ENCODE data around the gene PRX. TPM values are rescaled to one million over a fixed set of nuclear protein-coding genes. Genes with fewer than 3 reads are reported as not detected.

PRX gene
- total RNA-seq, 2 experiments from 2014 or later = 1.0 to 1.4 TPM

- H3K4me1 Mint-ChIP-seq = peaks cover 6% of the 10 kb centered on the region
Measured at GRCh38 chr19:40449506-40449905, 36.3 kb upstream of the PRX start.

GRCh38 chr19:40446263-40446784, 33.1 kb upstream of the PRX start:
- no peak for DNase-seq
- CTCF ChIA-PET = interaction anchor here (0.6 to 0.8 kb wide), 2 partner anchors 17 to 59 kb away, joined by 3 read pairs; no protein-coding TSS in a partner anchor
- POLR2A ChIA-PET = no interaction called here
- no peak for ATAC-seq
- Mint-ChIP-seq H3K9me3 (ENCODE audit: low read depth) (no peaks in the 10 kb centered on the region), H3K4me1 (peaks cover 16% of the 10 kb centered on the region), H3K36me3 (ENCODE audit: low read depth) (peaks cover 6% of the 10 kb centered on the region), H3K27me3 (no peaks in the 10 kb centered on the region), H3K4me3 (no peak overlapping the region), H3K27ac (no peak overlapping the region)
- intact Hi-C loops (cut with DNase I, micrococcal nuclease) = loop anchor here in 1 of 2 experiments (10.0 kb wide), 1 partner anchor 452 kb away; the partner anchor contains the start of gene ZNF546

More at GRCh38 chr19:40449506-40449905, 36.3 kb upstream of the PRX start:
- intact Hi-C loops (cut with DNase I, micrococcal nuclease) = loop anchor here in 1 of 2 experiments (10.0 kb wide), 1 partner anchor 455 kb away; the partner anchor contains the start of gene ZNF546
- Mint-ChIP-seq H3K4me3 (no peak overlapping the region), H3K9me3 (ENCODE audit: low read depth) (no peaks in the 10 kb centered on the region), H3K36me3 (ENCODE audit: low read depth) (no peaks in the 10 kb centered on the region), H3K27me3 (no peaks in the 10 kb centered on the region), H3K27ac (no peak overlapping the region)
- no peak for DNase-seq
- ATAC-seq = no peak
- CTCF ChIA-PET = no interaction called here
- POLR2A ChIA-PET = no interaction called here

- peaks cover 16% of the 10 kb centered on the region for H3K4me1 Mint-ChIP-seq
- no peak for DNase-seq
- H3K36me3 Mint-ChIP-seq (ENCODE audit: low read depth) = peaks cover 10% of the 10 kb centered on the region
- H3K27me3 Mint-ChIP-seq = no peaks in the 10 kb centered on the region
- ChIA-PET POLR2A (no interaction called here), CTCF (no interaction called here)
- peak overlapping the region; percentile 39 for H3K4me3 Mint-ChIP-seq
- ATAC-seq = no peak
- no peak overlapping the region for H3K27ac Mint-ChIP-seq
- intact Hi-C loops (cut with DNase I, micrococcal nuclease) = loop anchor here in 1 of 2 experiments (2.0 to 10.0 kb wide), 2 partner anchors 451 to 1797 kb away; partner anchors contain the start of genes GSK3A and ZNF546
- H3K9me3 Mint-ChIP-seq (ENCODE audit: low read depth) = no peaks in the 10 kb centered on the region
Measured at GRCh38 chr19:40445780-40446262, 32.6 kb upstream of the PRX start.

GRCh38 chr19:40444825-40445312, 31.7 kb upstream of the PRX start:
- Mint-ChIP-seq H3K27ac (peak overlapping the region; percentile 74), H3K27me3 (no peaks in the 10 kb centered on the region), H3K4me1 (peaks cover 16% of the 10 kb centered on the region), H3K4me3 (peak overlapping the region; percentile 96), H3K9me3 (ENCODE audit: low read depth) (no peaks in the 10 kb centered on the region), H3K36me3 (ENCODE audit: low read depth) (peaks cover 10% of the 10 kb centered on the region)
- ChIA-PET CTCF (interaction anchor here (0.7 kb wide), 1 partner anchor 20 kb away, joined by 5 read pairs; the partner anchor contains the start of gene BLVRB), POLR2A (no interaction called here)
- intact Hi-C loops (cut with DNase I, micrococcal nuclease) = loop anchor here (1.0 to 10.0 kb wide), 17 partner anchors 20 to 1798 kb away; partner anchors contain the start of genes BLVRB (in 2 of the 2), C19orf47 (in 2 of the 2), PLD3 (in 2 of the 2) and AKT2 (in 1 of the 2)
- DNase-seq (no peak), ATAC-seq (no peak)

GRCh38 chr19:40444000-40444824, 31.0 kb upstream of the PRX start, which contains the start of gene SERTAD3:
Gene SERTAD3 (minus strand): TSS chr19:40444335. CDS start chr19:40442080, 2,255 bp downstream.
- POLR2A ChIA-PET = interaction anchor here (2.2 kb wide), 1 partner anchor 10 kb away, joined by 8 read pairs; no protein-coding TSS in a partner anchor
- ATAC-seq = peak; percentile 70
- Mint-ChIP-seq H3K27ac (peak within 1 kb of the TSS; percentile 96), H3K36me3 (ENCODE audit: low read depth) (peaks cover 10% of the 10 kb centered on the region), H3K4me3 (peak within 1 kb of the TSS; percentile 96), H3K4me1 (peaks cover 16% of the 10 kb centered on the region), H3K9me3 (ENCODE audit: low read depth) (no peaks in the 10 kb centered on the region), H3K27me3 (no peaks in the 10 kb centered on the region)
- DNase-seq = peak; percentile 98
- intact Hi-C loops (cut with DNase I, micrococcal nuclease) = loop anchor here (1.0 to 10.0 kb wide), 25 partner anchors 11 to 1799 kb away; partner anchors contain the start of genes AKT2 (in 2 of the 2), BLVRB (in 2 of the 2), C19orf47 (in 2 of the 2) and PLD3 (in 2 of the 2)
- CTCF ChIA-PET = interaction anchor here (0.6 to 3.2 kb wide), 5 partner anchors 21 to 565 kb away, joined by 3 to 21 read pairs (median 5); partner anchors contain the start of gene BLVRB

- DNase-seq = peak; percentile 100
- no peaks in the 10 kb centered on the region for H3K27me3 Mint-ChIP-seq
- peaks cover 16% of the 10 kb centered on the region for H3K4me1 Mint-ChIP-seq
- H3K4me3 Mint-ChIP-seq = peak overlapping the region; percentile 96
- POLR2A ChIA-PET = interaction anchor here (0.7 to 2.2 kb wide), 8 partner anchors 9 to 253 kb away, joined by 3 to 9 read pairs (median 4); partner anchors contain the start of genes BLVRB and SERTAD1
- H3K27ac Mint-ChIP-seq = peak overlapping the region; percentile 96
- ATAC-seq = peak; percentile 89
- CTCF ChIA-PET = interaction anchor here (0.6 to 3.2 kb wide), 10 partner anchors 10 to 564 kb away, joined by 3 to 21 read pairs (median 4); partner anchors contain the start of genes BLVRB and SERTAD1
- no peaks in the 10 kb centered on the region for H3K9me3 Mint-ChIP-seq (ENCODE audit: low read depth)
- peaks cover 10% of the 10 kb centered on the region for H3K36me3 Mint-ChIP-seq (ENCODE audit: low read depth)
- intact Hi-C loops (cut with DNase I, micrococcal nuclease) = loop anchor here (1.0 to 10.0 kb wide), 14 partner anchors 10 to 1053 kb away; partner anchors contain the start of genes AKT2 (in 1 of the 2), BCKDHA (in 1 of the 2), COQ8B (in 1 of the 2) and DYRK1B (in 1 of the 2)
Measured at GRCh38 chr19:40443131-40443999, 30.2 kb upstream of the PRX start.

GRCh38 chr19:40442328-40443130, 29.4 kb upstream of the PRX start:
- Mint-ChIP-seq H3K9me3 (ENCODE audit: low read depth) (no peaks in the 10 kb centered on the region), H3K36me3 (ENCODE audit: low read depth) (peaks cover 10% of the 10 kb centered on the region), H3K4me1 (peaks cover 16% of the 10 kb centered on the region), H3K27ac (peak overlapping the region; percentile 94), H3K4me3 (peak overlapping the region; percentile 96), H3K27me3 (no peaks in the 10 kb centered on the region)
- ChIA-PET POLR2A (interaction anchor here (0.6 to 2.2 kb wide), 8 partner anchors 8 to 252 kb away, joined by 3 to 9 read pairs (median 4); partner anchors contain the start of genes BLVRB and SERTAD1), CTCF (interaction anchor here (0.9 to 3.2 kb wide), 8 partner anchors 9 to 39 kb away, joined by 3 to 21 read pairs (median 6); partner anchors contain the start of genes BLVRB and SERTAD1)
- intact Hi-C loops (cut with DNase I, micrococcal nuclease) = loop anchor here (1.0 to 10.0 kb wide), 14 partner anchors 9 to 1052 kb away; partner anchors contain the start of genes AKT2 (in 1 of the 2), BCKDHA (in 1 of the 2), COQ8B (in 1 of the 2) and DYRK1B (in 1 of the 2)
- peak; percentile 38 for DNase-seq
- no peak for ATAC-seq

- no peak for ATAC-seq
- Mint-ChIP-seq H3K36me3 (ENCODE audit: low read depth) (peaks cover 10% of the 10 kb centered on the region), H3K4me1 (peaks cover 16% of the 10 kb centered on the region), H3K9me3 (ENCODE audit: low read depth) (no peaks in the 10 kb centered on the region), H3K27ac (peak overlapping the region; percentile 94), H3K4me3 (peak overlapping the region; percentile 96), H3K27me3 (no peaks in the 10 kb centered on the region)
- no peak for DNase-seq
- CTCF ChIA-PET = interaction anchor here (0.6 to 3.2 kb wide), 4 partner anchors 9 to 23 kb away, joined by 3 to 21 read pairs (median 6); partner anchors contain the start of genes BLVRB and SERTAD1
- POLR2A ChIA-PET = interaction anchor here (0.6 kb wide), 1 partner anchor 156 kb away, joined by 3 read pairs; no protein-coding TSS in a partner anchor
- intact Hi-C loops (cut with DNase I, micrococcal nuclease) = loop anchor here in 1 of 2 experiments (2.0 to 10.0 kb wide), 6 partner anchors 276 to 1051 kb away; partner anchors contain the start of genes BCKDHA, COQ8B, DYRK1B and EXOSC5
Measured at GRCh38 chr19:40441719-40442253, 28.6 kb upstream of the PRX start.

- intact Hi-C loops (cut with DNase I, micrococcal nuclease) = no loop called here
- Mint-ChIP-seq H3K36me3 (ENCODE audit: low read depth) (peaks cover 8% of the 10 kb centered on the region), H3K9me3 (ENCODE audit: low read depth) (no peaks in the 10 kb centered on the region), H3K27me3 (no peaks in the 10 kb centered on the region), H3K4me3 (no peak overlapping the region), H3K4me1 (peaks cover 21% of the 10 kb centered on the region), H3K27ac (no peak overlapping the region)
- DNase-seq (no peak), ATAC-seq (no peak)
- CTCF ChIA-PET = interaction anchor here (2.6 kb wide), 1 partner anchor 12 kb away, joined by 13 read pairs; the partner anchor contains the start of gene SERTAD1
- POLR2A ChIA-PET = interaction anchor here (0.6 to 1.4 kb wide), 3 partner anchors 12 to 26 kb away, joined by 3 to 4 read pairs (median 3); no protein-coding TSS in a partner anchor
Measured at GRCh38 chr19:40438284-40438683, 25.1 kb upstream of the PRX start.
